HG02763 (cell line): Measurements from ENCODE around the gene C1orf74.

Source experiments
- ATAC-seq: cut with Tn5 transposase; IDR thresholded peaks from one replicate; pipeline ENCODE4 v1.9.1; 2021; ENCODE audit warnings: mild to moderate bottlenecking, moderate library complexity; ENCODE audit not compliant: unreplicated experiment

The C1orf74 gene

DNA sequence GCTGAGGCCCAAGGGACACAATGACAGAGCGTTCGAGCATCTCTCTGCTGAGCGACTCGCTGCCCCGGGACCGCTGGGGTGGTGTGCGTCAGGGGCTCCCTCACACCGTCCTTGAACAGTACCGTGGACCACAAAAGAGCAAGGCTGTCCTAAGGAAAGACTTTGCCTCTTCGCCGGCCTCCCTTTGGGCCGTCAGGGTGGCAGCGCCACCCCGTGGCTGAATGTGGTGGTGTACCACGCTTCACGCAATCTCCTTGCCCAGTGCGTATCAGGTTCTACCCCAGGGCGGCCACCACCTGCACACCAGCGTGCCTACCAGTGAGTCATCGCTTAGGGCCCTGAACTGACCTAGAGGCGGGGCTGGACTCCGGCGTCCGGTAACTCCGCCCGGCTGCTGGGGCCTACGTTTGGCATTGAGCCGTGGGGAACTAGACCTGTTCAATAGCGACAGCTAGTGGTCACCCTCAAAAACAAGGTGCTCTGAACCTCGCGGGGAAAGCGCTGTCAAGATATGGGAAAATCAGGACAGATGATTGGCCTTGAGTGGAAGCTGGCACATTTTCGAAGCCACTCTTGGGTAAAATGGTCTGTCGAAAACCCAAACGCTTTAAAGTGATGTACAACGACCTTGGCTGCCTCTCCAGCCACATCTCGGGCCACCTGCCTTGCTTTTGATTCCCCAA, 36.6 kb downstream of the C1orf74 start:
- ATAC-seq: peak; percentile 81

DNA sequence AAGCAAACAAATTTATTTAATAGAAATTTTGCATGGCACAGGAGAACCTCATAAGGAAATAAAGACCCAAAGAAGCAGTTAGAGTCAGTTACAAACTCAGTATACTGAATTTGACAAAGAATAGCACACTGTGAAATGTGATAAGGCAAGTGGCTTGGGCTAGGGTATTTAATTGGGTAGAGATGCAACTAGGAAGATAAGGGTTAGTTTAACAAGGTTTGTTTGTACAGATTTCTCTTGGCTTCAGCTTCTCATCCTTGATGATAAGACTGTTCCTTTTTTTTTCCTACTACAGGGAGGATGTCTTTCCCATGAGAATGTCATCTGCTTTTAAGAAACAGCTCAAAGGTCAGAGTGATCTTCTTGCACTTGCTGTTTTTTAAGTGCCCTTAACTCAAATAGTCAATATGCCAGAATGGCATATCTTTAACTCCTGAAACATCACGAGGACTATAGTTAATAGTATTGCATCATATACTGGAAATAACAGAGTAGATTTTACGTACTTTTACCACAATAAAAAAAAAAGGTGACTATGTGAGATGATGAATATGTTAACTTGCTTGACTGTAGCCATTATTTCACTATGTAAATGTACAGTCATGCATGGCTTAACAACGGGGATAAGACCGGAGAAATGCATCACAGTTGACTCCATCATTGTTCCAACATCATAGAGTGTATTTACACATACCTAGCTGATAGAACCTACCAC, 37.8 kb downstream of the C1orf74 start:
- ATAC-seq: no peak

DNA sequence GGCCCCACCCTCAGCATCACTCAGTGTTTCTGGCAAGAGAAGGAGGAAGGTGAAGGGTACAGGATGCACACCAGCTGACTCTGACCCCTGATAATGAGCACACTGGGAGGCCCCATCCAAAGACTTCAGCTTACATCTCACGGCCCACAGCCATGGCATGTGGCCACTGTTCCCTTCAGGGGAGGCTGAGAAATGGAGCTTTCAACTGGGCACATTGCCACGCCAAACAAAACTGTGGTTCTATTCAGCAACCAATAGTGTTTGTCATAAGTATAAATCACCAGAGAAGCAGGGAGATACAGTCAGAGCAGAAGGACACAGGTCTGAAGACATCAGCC, 41.2 kb downstream of the C1orf74 start:
- no peak for ATAC-seq

DNA sequence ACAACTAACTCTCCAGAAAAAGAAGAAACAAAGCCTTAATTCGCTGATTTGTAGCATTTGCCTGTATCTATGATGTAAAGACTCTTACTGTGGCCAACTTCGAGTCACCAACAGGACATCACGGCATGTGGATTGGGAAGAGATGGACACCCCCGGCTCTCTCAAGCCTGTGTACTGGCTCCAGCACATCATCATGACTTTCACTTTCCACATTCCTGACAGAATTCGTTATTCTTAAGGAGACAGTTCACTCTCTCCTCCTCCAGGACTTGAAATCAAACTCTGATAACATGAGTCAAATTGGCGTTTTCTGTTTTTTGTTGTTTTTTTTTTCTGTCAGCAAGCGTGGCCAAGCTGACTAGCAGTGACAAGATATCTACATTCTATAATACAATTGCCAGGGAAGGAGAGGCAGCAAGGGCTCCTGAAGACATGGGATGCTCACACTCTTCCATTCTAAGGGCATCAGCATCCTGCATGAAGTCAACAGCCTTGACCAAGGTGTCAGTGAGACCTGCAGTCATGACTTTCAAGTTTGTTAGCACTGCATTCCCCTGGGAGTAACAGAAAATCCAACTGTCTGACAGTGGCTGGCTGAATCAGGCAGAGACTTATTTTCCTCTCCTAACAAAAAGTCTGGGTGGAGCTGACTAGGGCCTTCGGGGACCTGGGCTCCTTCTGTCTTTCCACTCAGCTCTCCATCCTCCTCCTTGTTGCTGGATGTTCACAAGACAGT, 41.8 kb downstream of the C1orf74 start:
- ATAC-seq: no peak

DNA sequence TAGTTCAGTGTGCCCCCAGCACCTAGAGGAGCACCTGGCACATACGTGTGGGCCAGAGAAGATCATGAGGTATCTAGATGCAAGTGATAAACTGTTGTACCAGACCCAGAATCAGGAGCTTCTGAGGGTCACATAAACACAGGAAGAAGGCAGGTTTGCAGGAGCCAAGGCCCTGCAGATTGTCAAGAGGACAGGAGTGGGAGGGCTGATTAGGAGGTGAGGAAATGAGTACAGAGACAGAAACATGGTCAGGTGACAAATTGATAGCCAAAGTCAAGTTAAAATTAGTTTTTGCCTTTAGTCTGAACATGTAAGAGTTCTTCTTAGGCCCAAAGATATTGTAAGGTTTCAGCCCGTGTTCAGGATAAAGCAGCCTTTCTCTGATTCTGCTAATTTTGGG, 42.5 kb downstream of the C1orf74 start:
- no peak for ATAC-seq

DNA sequence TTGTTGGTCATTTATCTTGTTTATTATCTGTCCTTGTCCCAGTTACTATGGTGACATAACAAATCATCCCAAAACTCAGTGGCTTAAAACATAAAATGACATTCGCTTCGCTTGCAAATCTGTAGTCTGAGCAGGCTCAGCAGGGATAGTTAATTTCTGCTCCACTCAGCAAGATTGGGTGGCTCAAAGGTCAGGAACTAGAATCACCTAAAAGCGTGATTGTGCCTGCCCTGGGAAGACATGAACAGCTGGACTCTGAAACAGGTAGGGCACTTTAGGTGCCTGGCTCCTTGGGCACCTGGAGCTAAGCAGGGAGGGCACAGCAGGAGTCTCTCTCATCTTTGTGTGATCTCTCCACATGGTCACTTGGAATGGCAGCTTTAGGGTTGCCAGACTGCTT, 43.2 kb downstream of the C1orf74 start:
- no peak for ATAC-seq

DNA sequence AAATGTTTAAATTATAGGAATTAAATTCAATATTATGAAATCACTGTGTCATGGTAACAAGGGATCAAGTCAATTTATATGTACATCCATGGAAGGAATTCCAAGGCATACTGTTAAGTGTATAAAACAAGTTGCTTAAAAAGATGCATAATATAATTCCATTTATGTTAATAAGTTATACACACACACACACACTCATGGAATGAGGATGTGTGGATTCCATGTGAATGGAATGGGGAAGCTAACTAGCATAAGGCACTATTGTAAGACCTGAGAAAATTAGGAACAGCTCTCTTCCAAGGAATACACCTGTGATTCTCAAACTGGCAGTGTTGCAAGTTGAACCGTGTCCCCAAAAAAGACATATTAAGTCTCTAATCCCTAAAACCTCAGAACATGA, 46.1 kb downstream of the C1orf74 start:
- ATAC-seq: no peak

DNA sequence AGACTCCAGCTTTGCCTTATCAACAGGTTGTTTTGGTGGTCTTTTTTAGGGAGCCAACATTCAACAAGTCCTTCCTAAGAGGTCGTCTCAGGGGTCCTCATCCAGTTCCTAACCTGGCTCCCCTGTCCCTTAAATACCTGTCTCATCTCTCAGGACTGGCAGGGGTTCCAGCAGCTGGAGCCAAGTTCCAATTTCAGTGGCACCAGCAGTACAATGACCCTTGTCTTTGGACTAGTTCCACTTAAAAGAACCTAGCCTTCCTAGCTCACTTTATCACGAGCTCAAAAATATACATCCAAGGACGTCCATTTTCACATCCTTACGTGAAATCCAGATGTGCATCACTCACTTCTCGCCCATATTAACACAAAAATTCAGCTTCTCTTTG, 47.2 kb downstream of the C1orf74 start:
- no peak for ATAC-seq

DNA sequence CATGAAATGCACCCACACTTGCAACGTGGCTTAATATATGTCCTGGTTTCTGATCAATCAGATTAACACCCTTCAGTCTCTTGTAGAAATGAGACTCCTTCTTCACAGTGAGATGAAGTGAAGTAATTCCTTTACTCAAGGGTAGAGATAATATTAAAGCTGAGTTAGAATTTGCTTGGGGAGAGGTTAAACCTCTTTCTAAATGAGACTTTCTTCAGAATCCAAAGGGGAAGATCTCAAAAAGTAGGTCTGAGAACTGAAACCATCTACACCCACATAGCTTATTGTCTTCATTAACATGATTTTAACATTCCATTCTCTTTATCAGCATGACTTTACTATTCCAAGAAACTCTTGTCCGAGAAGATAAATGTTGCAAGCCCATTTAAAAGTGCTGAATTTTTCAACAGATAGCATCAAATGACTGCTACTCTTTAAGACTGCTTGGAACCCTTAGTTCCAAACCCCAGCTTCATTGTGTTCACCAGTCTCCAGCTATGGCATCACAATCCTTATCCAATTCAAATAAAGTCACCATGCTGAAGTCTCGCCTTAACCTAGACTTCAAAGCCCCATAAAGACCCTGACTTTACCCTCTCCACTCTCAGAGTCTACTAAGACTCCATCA, 47.8 kb downstream of the C1orf74 start:
- ATAC-seq: no peak

DNA sequence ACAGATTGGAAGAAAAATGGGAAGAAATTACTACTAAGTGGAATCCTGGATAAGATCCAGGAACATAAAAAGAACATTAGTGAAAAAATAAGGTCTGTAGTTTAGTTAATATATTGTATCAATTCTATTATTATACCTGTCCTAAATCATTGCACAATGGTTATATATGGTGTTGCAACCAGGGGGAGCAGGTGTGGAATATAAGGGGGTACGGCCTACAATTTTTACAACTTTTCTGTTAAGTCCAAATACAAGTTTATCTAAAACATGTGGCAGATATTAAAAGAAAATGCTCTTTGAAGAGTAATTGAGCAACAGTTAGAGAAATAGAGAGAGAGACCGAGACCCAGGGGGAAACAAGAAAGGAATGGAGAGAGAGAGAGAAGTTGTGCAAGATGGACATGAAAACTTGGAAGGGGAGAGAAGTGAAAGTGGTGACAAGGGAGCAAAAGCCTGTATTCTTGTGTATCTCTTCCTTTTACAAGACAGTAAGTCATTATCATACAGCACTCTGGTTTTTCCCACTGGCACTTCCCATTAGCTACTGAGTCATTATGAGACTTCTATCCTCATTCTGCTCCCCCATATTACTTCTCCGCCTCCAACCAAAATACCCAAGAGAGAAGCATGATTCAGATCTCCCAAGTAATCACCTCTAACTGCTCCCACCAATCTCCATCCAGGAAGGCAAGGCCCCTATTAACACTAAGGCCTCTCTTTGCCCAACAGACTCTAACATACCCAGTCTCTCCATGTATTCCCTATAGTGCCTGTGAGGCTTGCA, 50.8 kb downstream of the C1orf74 start:
- ATAC-seq: no peak

DNA sequence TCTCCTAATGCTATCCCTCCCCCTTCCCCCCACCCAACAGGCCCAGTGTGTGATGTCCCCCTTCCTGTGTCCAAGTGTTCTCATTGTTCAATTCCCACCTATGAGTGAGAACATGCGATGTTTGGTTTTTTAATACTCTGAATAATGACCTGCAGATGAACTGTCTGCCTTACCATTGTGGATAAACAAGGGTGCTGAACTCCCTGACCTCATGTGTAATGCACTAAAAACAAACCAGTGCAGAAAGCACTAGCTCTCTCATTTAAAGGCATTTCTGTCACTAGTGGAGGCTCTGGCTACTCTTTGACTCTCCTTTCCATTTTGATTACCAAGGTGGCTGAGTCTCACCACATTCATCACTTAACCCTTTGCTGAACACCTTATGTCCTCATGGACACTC, 51.6 kb downstream of the C1orf74 start:
- ATAC-seq: no peak

DNA sequence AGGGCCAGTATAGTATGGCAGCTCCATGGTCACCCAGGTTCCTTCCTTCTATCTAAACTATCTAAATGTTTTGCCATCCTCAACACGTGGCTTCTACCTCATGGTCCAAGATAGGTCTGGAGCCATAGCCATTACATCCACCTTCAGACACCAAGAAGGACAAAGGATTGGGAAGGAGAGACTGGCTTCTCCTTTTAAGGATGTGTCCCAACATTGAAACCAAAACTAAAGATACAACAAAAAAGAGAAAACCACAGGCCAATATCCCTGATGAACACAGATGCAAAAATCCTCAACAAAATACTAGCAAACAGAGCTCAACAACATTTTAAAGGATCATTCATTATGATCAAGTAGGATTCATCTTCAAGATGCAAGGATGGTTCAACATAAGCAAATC, 54.9 kb downstream of the C1orf74 start:
- no peak for ATAC-seq
